Measurements from ENCODE around the gene CASKIN1.
"Not testable (repeated sequence)": the region's sequence is repeated elsewhere in the genome, so short reads cannot be mapped to it uniquely, and the experiment has no call there.

Gene CASKIN1

GRCh38 chr16:2196162-2196980 is at the start of gene CASKIN1:
Gene CASKIN1, minus strand, starts transcription at chr16:2196605. Its CDS starts 173 bp downstream, at chr16:2196432.
- H3K36me3 ChIP-seq (ENCODE audit: control insufficient read depth, insufficient read depth, low read length) = no peaks in the 10 kb centered on the region
- H3K4me3 ChIP-seq (ENCODE audit: low read length) = peak within 1 kb of the TSS; percentile 57; the same call in 1 of the 2 replicates
- H3K4me1 ChIP-seq (ENCODE audit: control insufficient read depth, insufficient read depth, low read length) = peaks cover 5% of the 10 kb centered on the region; the same call in 1 of the 2 replicates
- peaks cover 7% of the 10 kb centered on the region; the same call in 1 of the 2 replicates for H3K27me3 ChIP-seq (ENCODE audit: control insufficient read depth, insufficient read depth, low read length)
- WGBS (ENCODE audit: insufficient coverage, insufficient read length) = no CpG with 5 or more reads among the region's 129 CpGs
- H3K27ac ChIP-seq (ENCODE audit: low read length) = no peak within 1 kb of the TSS
- no peak for DNase-seq (ENCODE audit: low read depth, low spot score)
- H3K9me3 ChIP-seq (ENCODE audit: control insufficient read depth, insufficient read depth, low read length) = no peaks in the 10 kb centered on the region

- no CpG with 5 or more reads among the region's 30 CpGs for WGBS (ENCODE audit: insufficient coverage, insufficient read length)
- Histone ChIP-seq H3K9me3 (ENCODE audit: control insufficient read depth, insufficient read depth, low read length) (no peaks in the 10 kb centered on the region), H3K4me3 (ENCODE audit: low read length) (no peak overlapping the region), H3K27ac (ENCODE audit: low read length) (no peak overlapping the region), H3K4me1 (ENCODE audit: control insufficient read depth, insufficient read depth, low read length) (no peaks in the 10 kb centered on the region), H3K27me3 (ENCODE audit: control insufficient read depth, insufficient read depth, low read length) (no peaks in the 10 kb centered on the region), H3K36me3 (ENCODE audit: control insufficient read depth, insufficient read depth, low read length) (peaks cover 27% of the 10 kb centered on the region)
- DNase-seq (ENCODE audit: low read depth, low spot score) = no peak
These were observed 48.8 kb upstream of the CASKIN1 start for GRCh38 chr16:2244926-2245795.

GRCh38 chr16:2244301-2244700 is 47.9 kb upstream of the CASKIN1 start:
- Histone ChIP-seq H3K27me3 (ENCODE audit: control insufficient read depth, insufficient read depth, low read length) (no peaks in the 10 kb centered on the region), H3K27ac (ENCODE audit: low read length) (no peak overlapping the region), H3K9me3 (ENCODE audit: control insufficient read depth, insufficient read depth, low read length) (no peaks in the 10 kb centered on the region), H3K4me1 (ENCODE audit: control insufficient read depth, insufficient read depth, low read length) (no peaks in the 10 kb centered on the region), H3K4me3 (ENCODE audit: low read length) (no peak overlapping the region), H3K36me3 (ENCODE audit: control insufficient read depth, insufficient read depth, low read length) (peaks cover 27% of the 10 kb centered on the region)
- no peak for DNase-seq (ENCODE audit: low read depth, low spot score)
- WGBS (ENCODE audit: insufficient coverage, insufficient read length) = no CpG with 5 or more reads among the region's 17 CpGs

GRCh38 chr16:2243781-2244180 is 47.4 kb upstream of the CASKIN1 start:
- H3K27ac ChIP-seq (ENCODE audit: low read length) = no peak overlapping the region
- H3K4me3 ChIP-seq (ENCODE audit: low read length) = no peak overlapping the region
- no CpG with 5 or more reads among the region's 11 CpGs for WGBS (ENCODE audit: insufficient coverage, insufficient read length)
- H3K9me3 ChIP-seq (ENCODE audit: control insufficient read depth, insufficient read depth, low read length) = no peaks in the 10 kb centered on the region
- no peak for DNase-seq (ENCODE audit: low read depth, low spot score)
- no peaks in the 10 kb centered on the region for H3K4me1 ChIP-seq (ENCODE audit: control insufficient read depth, insufficient read depth, low read length)
- H3K27me3 ChIP-seq (ENCODE audit: control insufficient read depth, insufficient read depth, low read length) = no peaks in the 10 kb centered on the region
- peaks cover 27% of the 10 kb centered on the region for H3K36me3 ChIP-seq (ENCODE audit: control insufficient read depth, insufficient read depth, low read length)

GRCh38 chr16:2243031-2243528 is 46.7 kb upstream of the CASKIN1 start:
- H3K4me3 ChIP-seq (ENCODE audit: low read length) = no peak overlapping the region
- WGBS (ENCODE audit: insufficient coverage, insufficient read length) = no CpG with 5 or more reads among the region's 19 CpGs
- no peak overlapping the region for H3K27ac ChIP-seq (ENCODE audit: low read length)
- H3K4me1 ChIP-seq (ENCODE audit: control insufficient read depth, insufficient read depth, low read length) = peaks cover 4% of the 10 kb centered on the region; the same call in 1 of the 2 replicates
- no peak for DNase-seq (ENCODE audit: low read depth, low spot score)
- no peaks in the 10 kb centered on the region for H3K9me3 ChIP-seq (ENCODE audit: control insufficient read depth, insufficient read depth, low read length)
- H3K36me3 ChIP-seq (ENCODE audit: control insufficient read depth, insufficient read depth, low read length) = peaks cover 27% of the 10 kb centered on the region
- H3K27me3 ChIP-seq (ENCODE audit: control insufficient read depth, insufficient read depth, low read length) = no peaks in the 10 kb centered on the region

GRCh38 chr16:2242598-2242997 is 46.2 kb upstream of the CASKIN1 start:
- H3K4me3 ChIP-seq (ENCODE audit: low read length) = no peak overlapping the region
- H3K9me3 ChIP-seq (ENCODE audit: control insufficient read depth, insufficient read depth, low read length) = no peaks in the 10 kb centered on the region
- no peaks in the 10 kb centered on the region; the same call in 1 of the 2 replicates for H3K27me3 ChIP-seq (ENCODE audit: control insufficient read depth, insufficient read depth, low read length)
- H3K4me1 ChIP-seq (ENCODE audit: control insufficient read depth, insufficient read depth, low read length) = peaks cover 4% of the 10 kb centered on the region; the same call in 1 of the 2 replicates
- H3K36me3 ChIP-seq (ENCODE audit: control insufficient read depth, insufficient read depth, low read length) = peaks cover 27% of the 10 kb centered on the region
- no peak overlapping the region for H3K27ac ChIP-seq (ENCODE audit: low read length)
- DNase-seq (ENCODE audit: low read depth, low spot score) = no peak
- no CpG with 5 or more reads among the region's 11 CpGs for WGBS (ENCODE audit: insufficient coverage, insufficient read length)

- WGBS (ENCODE audit: insufficient coverage, insufficient read length) = no CpG with 5 or more reads among the region's 9 CpGs
- H3K27me3 ChIP-seq (ENCODE audit: control insufficient read depth, insufficient read depth, low read length); H3K4me3 ChIP-seq (ENCODE audit: low read length); H3K27ac ChIP-seq (ENCODE audit: low read length); H3K9me3 ChIP-seq (ENCODE audit: control insufficient read depth, insufficient read depth, low read length); H3K4me1 ChIP-seq (ENCODE audit: control insufficient read depth, insufficient read depth, low read length); DNase-seq (ENCODE audit: low read depth, low spot score): not testable (repeated sequence)
- H3K36me3 ChIP-seq (ENCODE audit: control insufficient read depth, insufficient read depth, low read length) = peaks cover 21% of the 10 kb centered on the region
These were observed 43.9 kb upstream of the CASKIN1 start for GRCh38 chr16:2240331-2240730.

GRCh38 chr16:2238838-2239675 is 42.7 kb upstream of the CASKIN1 start:
- H3K36me3 ChIP-seq (ENCODE audit: control insufficient read depth, insufficient read depth, low read length) = peaks cover 24% of the 10 kb centered on the region
- WGBS (ENCODE audit: insufficient coverage, insufficient read length) = no CpG with 5 or more reads among the region's 15 CpGs
- H3K27me3 ChIP-seq (ENCODE audit: control insufficient read depth, insufficient read depth, low read length) = no peaks in the 10 kb centered on the region; the same call in 1 of the 2 replicates
- H3K4me1 ChIP-seq (ENCODE audit: control insufficient read depth, insufficient read depth, low read length) = peaks cover 4% of the 10 kb centered on the region
- no peak overlapping the region for H3K4me3 ChIP-seq (ENCODE audit: low read length)
- H3K27ac ChIP-seq (ENCODE audit: low read length) = no peak overlapping the region
- no peaks in the 10 kb centered on the region for H3K9me3 ChIP-seq (ENCODE audit: control insufficient read depth, insufficient read depth, low read length)
- DNase-seq (ENCODE audit: low read depth, low spot score) = no peak

- no peak for DNase-seq (ENCODE audit: low read depth, low spot score)
- H3K4me1 ChIP-seq (ENCODE audit: control insufficient read depth, insufficient read depth, low read length) = peaks cover 4% of the 10 kb centered on the region
- peaks cover 23% of the 10 kb centered on the region for H3K36me3 ChIP-seq (ENCODE audit: control insufficient read depth, insufficient read depth, low read length)
- H3K9me3 ChIP-seq (ENCODE audit: control insufficient read depth, insufficient read depth, low read length) = no peaks in the 10 kb centered on the region
- no CpG with 5 or more reads among the region's 18 CpGs for WGBS (ENCODE audit: insufficient coverage, insufficient read length)
- H3K27ac ChIP-seq (ENCODE audit: low read length) = no peak overlapping the region
- H3K27me3 ChIP-seq (ENCODE audit: control insufficient read depth, insufficient read depth, low read length) = no peaks in the 10 kb centered on the region; the same call in 1 of the 2 replicates
- H3K4me3 ChIP-seq (ENCODE audit: low read length) = no peak overlapping the region
These were observed 41.9 kb upstream of the CASKIN1 start for GRCh38 chr16:2238150-2238837.
